Measurements from ENCODE around the gene RAX2. TPM values are rescaled to one million over a fixed set of nuclear protein-coding genes. Genes with fewer than 3 reads are reported as not detected.

Gene RAX2
- total and polyA plus RNA-seq, 9 of the 15 experiments (the other 6 are each of a cell fraction or from before 2014, with no cell fraction given), result not detected

DNA sequence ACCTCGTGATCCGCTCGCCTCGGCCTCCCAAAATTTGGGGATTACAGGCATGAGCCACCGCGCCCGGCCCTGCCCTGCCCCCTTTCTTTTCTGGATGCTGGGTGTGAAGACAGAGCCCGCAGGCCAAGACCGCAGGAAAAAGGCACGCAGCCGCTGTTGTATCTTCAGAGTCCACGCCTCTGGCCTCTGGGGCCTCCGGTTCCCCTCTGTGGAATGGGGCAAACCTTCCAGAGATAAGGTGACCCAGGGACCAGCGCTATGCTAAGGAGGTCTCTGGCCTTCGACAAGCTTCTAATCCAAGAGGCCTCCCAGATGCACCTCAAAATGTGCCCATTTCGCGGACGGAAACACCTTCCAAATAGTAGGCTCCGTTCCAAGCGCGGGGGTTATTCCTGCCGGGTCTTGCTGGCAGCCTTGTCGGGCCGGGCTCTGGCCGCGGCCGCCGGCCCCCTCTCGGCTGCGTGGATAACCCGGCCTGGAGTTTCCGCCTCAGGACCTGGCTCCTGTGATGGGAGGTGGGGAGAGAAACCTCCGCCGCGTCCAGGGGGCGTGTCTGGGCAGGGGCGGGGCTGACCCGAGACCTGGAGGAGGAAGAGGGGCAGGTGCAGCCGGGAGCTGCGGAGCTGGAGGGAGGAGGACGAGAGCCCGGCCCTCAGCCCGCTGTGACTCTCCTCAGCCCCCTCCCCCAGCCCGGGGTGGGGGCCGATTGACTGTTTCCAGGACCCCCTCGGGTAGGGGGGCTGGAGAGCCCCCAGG lies 50.7 kb downstream of the RAX2 start (continued):
- no peak for TF ChIP-seq ZNF23 (CRISPR knock-in tag; IDR thresholded peaks at IDR 0.05)
- peak; percentile 56 for TF ChIP-seq CHD2 (IDR thresholded peaks at IDR 0.05; ENCODE audit: low read depth, low read length)
- TF ChIP-seq KAT2B (IDR thresholded peaks at IDR 0.05; ENCODE audit: low read depth, low read length), result no peak
- TF ChIP-seq ILF3 (IDR thresholded peaks at IDR 0.05; ENCODE audit: borderline replicate concordance), result no peak
- TF ChIP-seq, protein P1, sequence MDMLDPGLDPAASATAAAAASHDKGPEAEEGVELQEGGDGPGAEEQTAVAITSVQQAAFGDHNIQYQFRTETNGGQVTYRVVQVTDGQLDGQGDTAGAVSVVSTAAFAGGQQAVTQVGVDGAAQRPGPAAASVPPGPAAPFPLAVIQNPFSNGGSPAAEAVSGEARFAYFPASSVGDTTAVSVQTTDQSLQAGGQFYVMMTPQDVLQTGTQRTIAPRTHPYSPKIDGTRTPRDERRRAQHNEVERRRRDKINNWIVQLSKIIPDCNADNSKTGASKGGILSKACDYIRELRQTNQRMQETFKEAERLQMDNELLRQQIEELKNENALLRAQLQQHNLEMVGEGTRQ (CRISPR knock-in tag; IDR thresholded peaks at IDR 0.05), result no peak
- TF ChIP-seq, protein P2, sequence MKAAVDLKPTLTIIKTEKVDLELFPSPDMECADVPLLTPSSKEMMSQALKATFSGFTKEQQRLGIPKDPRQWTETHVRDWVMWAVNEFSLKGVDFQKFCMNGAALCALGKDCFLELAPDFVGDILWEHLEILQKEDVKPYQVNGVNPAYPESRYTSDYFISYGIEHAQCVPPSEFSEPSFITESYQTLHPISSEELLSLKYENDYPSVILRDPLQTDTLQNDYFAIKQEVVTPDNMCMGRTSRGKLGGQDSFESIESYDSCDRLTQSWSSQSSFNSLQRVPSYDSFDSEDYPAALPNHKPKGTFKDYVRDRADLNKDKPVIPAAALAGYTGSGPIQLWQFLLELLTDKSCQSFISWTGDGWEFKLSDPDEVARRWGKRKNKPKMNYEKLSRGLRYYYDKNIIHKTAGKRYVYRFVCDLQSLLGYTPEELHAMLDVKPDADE (conservative IDR thresholded peaks at IDR 0.05; ENCODE audit: control insufficient read depth, low read depth, low read length), result no peak; the same call in 1 of the 2 replicates
- TF ChIP-seq SUPT5H (IDR thresholded peaks at IDR 0.05), result no peak
- peak; percentile 56 for TF ChIP-seq ZNF384 (IDR thresholded peaks at IDR 0.05; ENCODE audit: low read depth, low read length)
- TF ChIP-seq XRCC3 (IDR thresholded peaks at IDR 0.05), result no peak
- TF ChIP-seq ARID1B (IDR thresholded peaks at IDR 0.05), result no peak; the same call in 1 of the 2 replicates
- no peak for TF ChIP-seq C11orf30 (IDR thresholded peaks at IDR 0.05; ENCODE audit: low read depth)
- TF ChIP-seq ZKSCAN3 (CRISPR knock-in tag; IDR thresholded peaks at IDR 0.05), result no peak
- TF ChIP-seq TAF7 (tag; IDR thresholded peaks at IDR 0.05), result no peak
- peak; percentile 74 for TF ChIP-seq PHF21A (IDR thresholded peaks at IDR 0.05; ENCODE audit: borderline replicate concordance, low read depth)
- TF ChIP-seq, protein P3, sequence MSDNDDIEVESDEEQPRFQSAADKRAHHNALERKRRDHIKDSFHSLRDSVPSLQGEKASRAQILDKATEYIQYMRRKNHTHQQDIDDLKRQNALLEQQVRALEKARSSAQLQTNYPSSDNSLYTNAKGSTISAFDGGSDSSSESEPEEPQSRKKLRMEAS (CRISPR knock-in tag; IDR thresholded peaks at IDR 0.05), result peak; percentile 42; the same call in 1 of the 2 replicates
- no peak for TF ChIP-seq POU5F1 (IDR thresholded peaks at IDR 0.05; ENCODE audit: borderline replicate concordance, low read depth, low read length, partially characterized antibody)
- TF ChIP-seq NUFIP1 (IDR thresholded peaks at IDR 0.05; ENCODE audit: partially characterized antibody), result peak; percentile 98
- no peak for TF ChIP-seq LARP7 (IDR thresholded peaks at IDR 0.05)
- no peak for TF ChIP-seq ZC3H11A (IDR thresholded peaks at IDR 0.05; ENCODE audit: low read depth, low read length)
- TF ChIP-seq, protein P4, sequence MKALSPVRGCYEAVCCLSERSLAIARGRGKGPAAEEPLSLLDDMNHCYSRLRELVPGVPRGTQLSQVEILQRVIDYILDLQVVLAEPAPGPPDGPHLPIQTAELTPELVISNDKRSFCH (CRISPR knock-in tag; IDR thresholded peaks at IDR 0.05), result no peak
- TF ChIP-seq, protein P4 (tag; IDR thresholded peaks at IDR 0.05), result peak; percentile 92
- TF ChIP-seq HDAC6 (IDR thresholded peaks at IDR 0.05; ENCODE audit: low read depth, low read length), result no peak
- TF ChIP-seq ELF1 (tag; IDR thresholded peaks at IDR 0.05), result no peak
- peak; percentile 34; the same call in 1 of the 2 replicates for TF ChIP-seq NFE2 (IDR thresholded peaks at IDR 0.05; ENCODE audit: low read depth)
- no peak for TF ChIP-seq KAT8 (IDR thresholded peaks at IDR 0.05; ENCODE audit: low read depth)
- TF ChIP-seq SMAD4 (CRISPR knock-in tag; conservative IDR thresholded peaks at IDR 0.05), result peak; percentile 69; the same call in 1 of the 2 replicates
- TF ChIP-seq ZFP30 (CRISPR knock-in tag; IDR thresholded peaks at IDR 0.05; ENCODE audit: borderline replicate concordance), result no peak
- TF ChIP-seq ZNF263 (CRISPR knock-in tag; IDR thresholded peaks at IDR 0.05; ENCODE audit: borderline replicate concordance), result no peak; the same call in 1 of the 2 replicates
- TF ChIP-seq ZBTB8A (IDR thresholded peaks at IDR 0.05; ENCODE audit: partially characterized antibody), result no peak
- TF ChIP-seq ZNF551 (CRISPR knock-in tag; IDR thresholded peaks at IDR 0.05), result no peak

Measured in K562 (cell line).